Pancreas (tissue), 10 donors: ENCODE data around the gene GADL1. TPM values are rescaled to one million over a fixed set of nuclear protein-coding genes. Genes with fewer than 3 reads are reported as not detected.

Experiments
- ATAC-seq, 4 donors: fragments of 200-7000 bp; cut with Tn5 transposase; one replicate each; pipeline versions ENCODE4 v1.8.0 to v1.9.1; 2020; ENCODE audit warnings: mild to moderate bottlenecking in 4 of 4, moderate library complexity in 4 of 4
- DNase-seq, 6 donors: peaks; one replicate each; pipeline ENCODE4 v3.0.0-alpha.2; 2020
- FAIRE-seq: peaks from 2 replicates; lab custom pipeline; 2012; peaks lifted over from hg19 to GRCh38; lab: Jason Lieb, UNC
- H3K27ac ChIP-seq, 4 donors: fragments of 200-600 bp; sonication (generic); 1 replicate in 3 of 4; 2 replicates in 1 of 4; pipeline versions ENCODE4 v1.5.0 to v1.8.0; 2020
- H3K27me3 ChIP-seq, 4 donors: fragments of 200-600 bp; one replicate each; pipeline ENCODE4 v1.8.0; 2021
- H3K36me3 ChIP-seq, 3 donors: fragments of 200-600 bp; sonication (generic) in 1 of 3; one replicate each; pipeline versions ENCODE4 v1.5.0 to v1.8.0; 2020 to 2021
- H3K4me1 ChIP-seq, 3 donors: fragments of 200-600 bp; one replicate each; pipeline ENCODE4 v1.8.0; 2021
- H3K4me3 ChIP-seq, 4 donors: fragments of 200-600 bp; sonication (generic) in 2 of 4; one replicate each; pipeline versions ENCODE4 v1.5.0 to v1.8.0; 2020 to 2021
- H3K9me3 ChIP-seq, 4 donors: fragments of 200-600 bp; one replicate each; pipeline ENCODE4 v1.8.0; 2021
- CTCF ChIP-seq, 4 donors: fragments of 200-600 bp; sonication (generic) in 3 of 4; IDR thresholded peaks; one replicate each; pipeline versions ENCODE4 v1.5.0 to v1.8.0; 2021; ENCODE audit warnings: antibody characterized with exemption in 4 of 4
- WGBS, 2 donors: extraction: QIAGEN DNeasy Blood & Tissue Kit; methylation state at CpG; one replicate each; pipeline ENCODE4 v1.1.7; 2013; 5-methylcytosine and 5-hydroxymethylcytosine counted together
- intact Hi-C, 3 donors: fragments of 100-400 bp; cut with DNase I; formaldehyde crosslinking; loops; one replicate each; pipeline versions ENCODE4 v1.11.1 to v1.14.2; 2022
- polyA plus RNA-seq, 2 donors: library from polyadenylated mRNA; stranded (reverse); fragments of 200-250 nt; gene quantifications; one replicate each; pipeline ENCODE4 v1.2.3, GENCODE V29; 2013
- total RNA-seq, 6 donors: library from RNA; stranded (reverse); fragmentation: NEBNext Ultra II Directional in 4 of 6; extraction: Animal tissue kit (Norgen Biotek cat#: 25700) in 4 of 6; gene quantifications; one replicate each; pipeline versions ENCODE4 v1.2.1 to v1.2.4, GENCODE V29; 2021 to 2023
- donor health status: healthy with polysubstance abuse.
- donor health status: DM: no; HTN: no; CAD: no; lungs with moderate emphysema.
- donor health status: DM: no; HTN: no; CAD: no.
- donor health status: control.
- donor health status: control.
- donor health status: Bipolar disorder and iron deficiency.
- donor health status: DM: yes; HTN: yes; CAD: no.
- donor health status: DM: no; HTN: no; CAD: no.
- donor health status: DM: no; HTN: no; CAD: no.
- donor health status: DM: yes; HTN: yes; CAD: no.

Gene GADL1
- total and polyA plus RNA-seq, 8 donors: 0.07 TPM; not detected in 7

GRCh38 chr3:30751610-30752299 lies 142.7 kb downstream of the GADL1 start:
- intact Hi-C loops: no loop called here
- no peak for FAIRE-seq
- no peak for TF ChIP-seq CTCF (IDR thresholded peaks at IDR 0.05)
- Histone ChIP-seq H3K9me3 (no peaks in the 10 kb centered on the region), H3K36me3 (no peaks in the 10 kb centered on the region), H3K27me3 (no peaks in the 10 kb centered on the region), H3K4me1 (peaks cover 0 to 4% (median 0%) of the 10 kb centered on the region in 3 donors), H3K27ac (no peak overlapping the region), H3K4me3 (no peak overlapping the region)
- peak in 3 of 4 donors; percentile 41 to 69 (median 45) for ATAC-seq
- peak in 1 of 6 donors; percentile 29 for DNase-seq
- whole genome bisulfite sequencing, 2 donors: 73 to 74% methylated on average over 11 of the region's 11 CpGs

GRCh38 chr3:30750967-30751366 lies 143.5 kb downstream of the GADL1 start:
- H3K4me1 ChIP-seq: peaks cover 0 to 4% (median 0%) of the 10 kb centered on the region in 3 donors
- no peaks in the 10 kb centered on the region for H3K36me3 ChIP-seq
- TF ChIP-seq CTCF (IDR thresholded peaks at IDR 0.05): no peak
- DNase-seq (peak in 2 of 6 donors; percentile 22 to 25), FAIRE-seq (no peak), ATAC-seq (peak in 2 of 4 donors; percentile 43 to 70)
- no peaks in the 10 kb centered on the region for H3K9me3 ChIP-seq
- H3K27me3 ChIP-seq: no peaks in the 10 kb centered on the region
- H3K4me3 ChIP-seq: no peak overlapping the region
- intact Hi-C loops: no loop called here
- whole genome bisulfite sequencing, 2 donors: 52 to 54% methylated on average over 7 of the region's 7 CpGs
- H3K27ac ChIP-seq: no peak overlapping the region

DNA sequence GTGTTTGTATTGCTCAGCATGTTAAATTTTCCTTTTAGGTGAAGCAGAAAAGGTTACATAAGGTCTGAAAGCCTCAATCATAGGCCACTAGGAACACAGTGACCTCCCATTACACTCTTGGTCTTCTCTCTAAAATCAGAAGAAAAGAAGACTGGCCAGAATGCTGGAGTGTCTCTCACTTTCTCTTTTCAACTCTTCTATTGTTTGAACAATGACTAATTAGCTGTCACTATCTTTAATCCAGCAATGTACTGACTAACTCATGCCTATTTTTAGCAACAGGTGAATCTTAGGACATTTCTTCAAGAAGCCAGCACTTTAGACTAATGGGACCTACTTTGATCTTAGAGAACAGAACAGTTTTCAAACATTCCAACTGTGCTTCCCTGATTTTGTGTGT lies 145.2 kb downstream of the GADL1 start:
- FAIRE-seq: no peak
- Histone ChIP-seq H3K27ac (no peak overlapping the region), H3K27me3 (no peaks in the 10 kb centered on the region), H3K4me3 (no peak overlapping the region), H3K4me1 (peaks cover 0 to 4% (median 0%) of the 10 kb centered on the region in 3 donors), H3K36me3 (no peaks in the 10 kb centered on the region), H3K9me3 (no peaks in the 10 kb centered on the region)
- no peak for TF ChIP-seq CTCF (IDR thresholded peaks at IDR 0.05)
- DNase-seq: no peak
- ATAC-seq: peak in 1 of 4 donors; percentile 23
- intact Hi-C loops: no loop called here

DNA sequence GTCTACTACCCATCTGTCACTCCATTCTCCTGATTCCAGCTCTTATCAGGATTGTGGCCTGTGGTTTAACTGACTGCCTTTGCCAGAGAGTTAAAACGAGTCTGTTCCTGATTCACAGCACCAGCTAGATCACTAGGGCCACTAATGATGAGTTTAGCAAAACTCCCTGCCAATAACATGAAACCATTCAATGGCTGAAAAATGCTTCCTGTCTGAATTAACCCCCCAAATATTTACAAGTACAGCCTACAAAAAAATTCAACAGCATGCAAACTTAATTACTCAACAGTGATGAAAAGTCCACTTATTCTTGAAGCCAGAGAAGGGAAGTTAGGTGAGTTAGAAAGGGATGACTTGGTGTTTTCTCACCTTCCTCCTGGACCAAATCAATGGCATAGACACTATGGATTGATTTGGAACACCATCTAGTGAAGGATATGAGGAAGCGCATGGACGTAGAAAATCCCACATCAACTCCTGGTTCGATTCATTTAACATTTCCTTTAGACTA lies 146.6 kb downstream of the GADL1 start:
- H3K4me1 ChIP-seq: no peaks in the 10 kb centered on the region
- no peaks in the 10 kb centered on the region for H3K27me3 ChIP-seq
- H3K9me3 ChIP-seq: no peaks in the 10 kb centered on the region
- ATAC-seq: peak in 3 of 4 donors; percentile 50 to 62 (median 55)
- no peak overlapping the region for H3K4me3 ChIP-seq
- no peak for TF ChIP-seq CTCF (IDR thresholded peaks at IDR 0.05)
- FAIRE-seq: no peak
- H3K27ac ChIP-seq: no peak overlapping the region
- WGBS, 2 donors: 57 to 67% methylated on average over 4 of the region's 4 CpGs
- no peaks in the 10 kb centered on the region for H3K36me3 ChIP-seq
- no peak for DNase-seq
- intact Hi-C loops: no loop called here
